Middle frontal gyrus (tissue), 1 donor: ENCODE measurements around the gene PIGU.
"Not testable (repeated sequence)": the region's sequence is repeated elsewhere in the genome, so short reads cannot be mapped to it uniquely, and the experiment has no call there.

Experiments
- DNase-seq: peaks from one replicate; pipeline ENCODE4 v3.0.0-alpha.2; 2015; ENCODE audit warnings: low spot score; ENCODE audit errors: extremely low spot score

The PIGU gene, protein sequence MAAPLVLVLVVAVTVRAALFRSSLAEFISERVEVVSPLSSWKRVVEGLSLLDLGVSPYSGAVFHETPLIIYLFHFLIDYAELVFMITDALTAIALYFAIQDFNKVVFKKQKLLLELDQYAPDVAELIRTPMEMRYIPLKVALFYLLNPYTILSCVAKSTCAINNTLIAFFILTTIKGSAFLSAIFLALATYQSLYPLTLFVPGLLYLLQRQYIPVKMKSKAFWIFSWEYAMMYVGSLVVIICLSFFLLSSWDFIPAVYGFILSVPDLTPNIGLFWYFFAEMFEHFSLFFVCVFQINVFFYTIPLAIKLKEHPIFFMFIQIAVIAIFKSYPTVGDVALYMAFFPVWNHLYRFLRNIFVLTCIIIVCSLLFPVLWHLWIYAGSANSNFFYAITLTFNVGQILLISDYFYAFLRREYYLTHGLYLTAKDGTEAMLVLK

DNA sequence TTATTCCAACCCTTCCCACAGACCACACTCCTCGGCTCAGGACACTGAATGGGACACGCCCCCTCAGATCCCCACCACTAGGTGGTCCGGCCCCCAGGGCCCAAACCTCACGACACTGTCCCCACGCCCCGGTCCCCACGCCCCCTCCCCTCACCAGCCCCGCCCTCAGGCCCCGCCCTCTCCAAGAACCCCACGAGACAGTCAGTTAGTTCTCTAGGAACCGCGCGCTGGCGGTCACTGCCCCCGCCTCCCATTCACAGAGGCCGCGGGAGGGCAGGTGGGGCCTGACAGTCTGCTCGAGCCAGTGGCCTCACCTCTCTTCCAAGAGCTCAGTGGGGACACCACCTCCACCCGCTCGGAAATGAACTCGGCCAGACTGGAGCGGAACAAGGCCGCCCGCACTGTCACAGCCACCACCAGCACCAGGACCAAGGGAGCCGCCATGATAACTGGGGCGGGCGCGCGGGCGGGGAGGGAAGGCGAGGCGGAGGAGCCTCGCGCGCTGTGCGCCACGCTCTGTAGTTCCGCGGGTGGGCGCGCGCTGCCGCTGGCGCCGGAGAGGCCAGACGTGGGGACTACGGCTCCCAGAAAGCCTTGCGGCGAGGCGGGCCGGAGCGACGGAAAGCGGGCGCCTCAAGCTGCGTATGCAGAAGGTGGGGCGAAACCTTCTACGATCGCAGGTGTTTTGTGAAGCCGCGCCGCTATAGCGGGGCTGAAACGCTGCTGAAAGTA, at the start of gene PIGU:
Gene PIGU, minus strand, starts transcription at position 451 of the 732 bp plus-strand sequence. Its CDS starts 7 bp downstream, at position 444.
- peak; percentile 96 for DNase-seq

GRCh38 chr20:34724172-34724571, 47.3 kb upstream of the PIGU start:
- no peak for DNase-seq

DNA sequence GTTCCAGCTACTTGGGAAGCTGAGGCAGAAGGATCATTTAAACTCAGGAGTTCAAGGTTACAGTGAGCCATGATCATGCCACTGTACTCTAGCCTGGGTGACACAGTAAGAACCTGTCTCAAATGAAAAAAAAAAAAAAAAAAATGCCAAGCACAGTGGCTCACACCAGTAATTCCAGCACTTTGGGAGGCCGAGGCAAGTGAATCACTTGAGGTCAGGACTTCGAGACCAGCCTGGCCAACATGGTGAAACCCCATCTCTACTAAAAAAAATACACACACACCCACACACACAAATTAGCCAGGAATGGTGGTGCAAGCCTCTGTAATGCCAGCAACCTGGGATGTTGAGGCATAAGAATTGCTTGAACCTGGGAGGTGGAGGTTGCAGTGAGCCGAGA, 45.7 kb upstream of the PIGU start:
- not testable (repeated sequence) for DNase-seq

- no peak for DNase-seq
Measured at GRCh38 chr20:34720266-34720665, 43.4 kb upstream of the PIGU start.

- not testable (repeated sequence) for DNase-seq
Measured at GRCh38 chr20:34719242-34720017, 42.5 kb upstream of the PIGU start.

DNA sequence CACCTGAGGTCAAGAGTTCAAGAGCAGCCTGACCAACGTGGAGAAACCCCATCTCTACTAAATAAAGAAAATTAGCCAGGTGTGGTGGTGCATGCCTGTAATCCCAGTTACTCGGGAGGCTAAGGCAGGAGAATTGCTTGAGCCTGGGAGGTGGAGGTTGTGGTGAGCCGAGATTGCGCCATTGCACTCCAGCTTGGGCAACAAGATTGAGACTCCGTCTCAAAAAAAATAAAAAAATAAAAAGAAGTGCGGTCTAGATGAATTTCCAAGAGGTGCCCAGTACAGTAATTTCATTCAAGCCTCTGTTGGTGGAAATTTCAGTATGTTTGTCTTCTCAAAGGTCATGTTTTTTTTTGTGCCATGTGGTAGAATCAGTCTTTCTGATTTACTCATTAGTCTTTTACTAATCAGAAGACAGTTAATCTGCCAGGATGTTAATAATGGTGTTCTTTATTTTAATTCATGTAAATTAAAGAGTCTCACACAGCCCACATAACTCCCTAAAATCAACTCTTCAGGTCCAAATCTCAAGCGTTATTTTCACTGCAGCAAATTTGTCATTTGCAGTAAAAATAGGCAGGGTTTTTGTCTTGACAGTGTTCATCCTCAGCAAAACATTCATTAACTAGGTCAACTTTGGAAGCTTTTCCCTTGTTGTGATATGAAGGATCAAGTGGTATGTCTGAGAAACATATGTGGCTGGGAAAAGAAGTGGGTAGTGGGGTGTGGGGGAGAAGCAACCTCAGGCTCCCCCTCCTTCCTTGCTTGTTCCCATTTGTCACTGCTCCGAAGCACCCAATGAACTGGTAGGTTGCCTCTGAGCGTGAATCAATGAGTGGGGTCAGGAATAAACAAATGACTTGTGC, 40.6 kb upstream of the PIGU start:
- no peak for DNase-seq

DNA sequence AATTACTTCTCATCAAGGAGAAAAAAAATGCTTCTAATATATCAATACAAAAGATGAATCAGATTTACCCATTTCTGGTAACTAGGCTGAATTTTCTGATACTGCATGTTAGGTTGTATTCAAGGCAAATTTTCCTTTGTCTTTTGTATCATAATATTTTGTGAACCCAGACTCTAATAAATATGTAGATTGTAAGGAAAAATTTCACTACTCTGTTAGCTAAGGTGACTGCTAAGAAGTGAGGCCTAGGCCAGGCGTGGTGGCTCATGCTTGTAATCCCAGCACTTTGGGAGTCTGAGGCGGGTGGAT, 40.0 kb upstream of the PIGU start:
- DNase-seq = no peak

GRCh38 chr20:34715384-34715783, 38.5 kb upstream of the PIGU start:
- no peak for DNase-seq

- not testable (repeated sequence) for DNase-seq
Measured at GRCh38 chr20:34713944-34714515, 37.1 kb upstream of the PIGU start.

GRCh38 chr20:34713194-34713943, 36.5 kb upstream of the PIGU start:
- DNase-seq = no peak

DNA sequence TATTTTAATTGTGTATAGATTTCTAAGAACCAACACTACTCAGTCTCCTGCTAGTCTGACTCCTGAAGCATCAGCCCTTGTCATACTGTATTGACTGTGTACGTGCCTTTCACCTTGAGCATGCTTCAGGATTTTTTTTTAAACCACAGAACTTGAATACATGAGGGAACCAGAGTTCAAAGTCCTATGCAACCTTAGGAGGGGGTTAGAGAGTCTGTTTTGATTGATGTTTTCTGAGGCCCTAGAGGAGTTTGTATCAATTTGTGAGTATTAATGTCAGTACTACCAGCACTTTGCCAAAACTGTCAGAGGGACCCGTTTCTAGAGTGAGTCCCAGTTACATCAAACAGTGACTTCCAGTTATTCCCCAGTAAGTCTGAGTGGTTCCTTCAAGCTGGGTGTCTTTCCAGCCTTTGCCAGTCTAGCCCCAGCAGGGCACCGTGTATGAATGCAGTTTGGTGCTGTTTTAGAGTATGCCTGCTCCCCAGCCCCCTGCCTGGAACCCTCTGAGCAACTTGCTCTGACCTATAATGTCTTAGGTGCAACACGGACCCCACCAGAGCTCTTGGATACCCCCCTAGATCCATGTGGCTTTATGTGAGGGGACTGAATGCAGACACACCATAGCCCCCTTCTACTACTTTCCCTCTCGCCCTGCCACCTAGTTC, 35.8 kb upstream of the PIGU start:
- no peak for DNase-seq

GRCh38 chr20:34711813-34712430, 35.0 kb upstream of the PIGU start:
- no peak for DNase-seq

GRCh38 chr20:34710861-34711574, 34.1 kb upstream of the PIGU start:
- DNase-seq = no peak

- DNase-seq = no peak
Measured at GRCh38 chr20:34710568-34710839, 33.6 kb upstream of the PIGU start.

GRCh38 chr20:34709831-34710567, 33.1 kb upstream of the PIGU start:
- peak; percentile 68 for DNase-seq

GRCh38 chr20:34709044-34709830, 32.3 kb upstream of the PIGU start:
- DNase-seq = no peak

GRCh38 chr20:34708621-34709043, 31.7 kb upstream of the PIGU start:
- DNase-seq = no peak
